Breast epithelium (tissue), 4 donors: Measurements from ENCODE around the gene TSPEAR. TPM values are rescaled to one million over a fixed set of nuclear protein-coding genes. Genes with fewer than 3 reads are reported as not detected.

ENCODE experiments used
- DNase-seq, 2 donors: peaks; one replicate each; pipeline ENCODE4 v3.0.0-alpha.2; 2019; ENCODE audit warnings: low spot score in 2 of 2
- H3K27ac ChIP-seq, 2 donors: fragments of 200-600 bp; sonication (generic) in 1 of 2; one replicate each; pipeline ENCODE4 v1.5.1; 2016 to 2019; ENCODE audit warnings: mild to moderate bottlenecking in 1 of 2
- H3K27me3 ChIP-seq, 2 donors: fragments of 200-600 bp; sonication (generic) in 1 of 2; one replicate each; pipeline versions ENCODE4 v1.5.1 to v1.6.0; 2017 to 2019; ENCODE audit warnings: control low read depth in 1 of 2, mild to moderate bottlenecking in 1 of 2
- H3K36me3 ChIP-seq: fragments of 200-600 bp; one replicate; pipeline ENCODE4 v1.5.1; 2019
- H3K4me1 ChIP-seq, 2 donors: fragments of 200-600 bp; sonication (generic); one replicate each; pipeline ENCODE4 v1.5.1; 2016 to 2019; ENCODE audit warnings: control low read depth in 1 of 2
- H3K4me3 ChIP-seq, 3 donors: fragments of 200-600 bp; sonication (generic); 1 replicate in 2 of 3; 2 replicates in 1 of 3; pipeline ENCODE4 v1.5.1; 2016 to 2019; ENCODE audit warnings: mild to moderate bottlenecking in 3 of 3, moderate library complexity in 2 of 3
- H3K9me3 ChIP-seq, 2 donors: fragments of 200-600 bp; sonication (generic) in 1 of 2; one replicate each; pipeline ENCODE4 v1.5.1; 2016 to 2019; ENCODE audit warnings: control low read depth in 1 of 2
- POLR2A ChIP-seq: fragments of 450-650 bp; IDR thresholded peaks from one replicate; pipeline ENCODE4 v1.6.1; 2016; ENCODE audit warnings: antibody characterized with exemption, mild to moderate bottlenecking, moderate library complexity
- POLR2AphosphoS5 ChIP-seq, 3 donors: sonication (generic); formaldehyde crosslinking; IDR thresholded peaks; one replicate each; pipeline ENCODE4 v1.6.1; 2017; ENCODE audit warnings: antibody characterized with exemption in 3 of 3
- intact Hi-C: fragments of 100-400 bp; cut with DNase I; formaldehyde crosslinking; loops from one replicate; pipeline ENCODE4 v1.15.1; 2023; ENCODE audit warnings: low total_unique reads
- total RNA-seq, 3 donors: library from RNA; depleted of rRNA; stranded (reverse); fragments of >200 nt; gene quantifications; one replicate each; pipeline ENCODE4 v1.1.0, GENCODE V29; 2016
- TF ChIP-seq, protein P1 (sequence below), 3 donors: fragments of 450-650 bp; IDR thresholded peaks; one replicate each; pipeline ENCODE4 v1.5.1; 2016 to 2017; ENCODE audit warnings: antibody characterized with exemption in 3 of 3, mild to moderate bottlenecking in 3 of 3, moderate library complexity in 3 of 3

Gene TSPEAR
- total RNA-seq, 3 donors from 2014 or later = 0.15 TPM; not detected in 2

DNA sequence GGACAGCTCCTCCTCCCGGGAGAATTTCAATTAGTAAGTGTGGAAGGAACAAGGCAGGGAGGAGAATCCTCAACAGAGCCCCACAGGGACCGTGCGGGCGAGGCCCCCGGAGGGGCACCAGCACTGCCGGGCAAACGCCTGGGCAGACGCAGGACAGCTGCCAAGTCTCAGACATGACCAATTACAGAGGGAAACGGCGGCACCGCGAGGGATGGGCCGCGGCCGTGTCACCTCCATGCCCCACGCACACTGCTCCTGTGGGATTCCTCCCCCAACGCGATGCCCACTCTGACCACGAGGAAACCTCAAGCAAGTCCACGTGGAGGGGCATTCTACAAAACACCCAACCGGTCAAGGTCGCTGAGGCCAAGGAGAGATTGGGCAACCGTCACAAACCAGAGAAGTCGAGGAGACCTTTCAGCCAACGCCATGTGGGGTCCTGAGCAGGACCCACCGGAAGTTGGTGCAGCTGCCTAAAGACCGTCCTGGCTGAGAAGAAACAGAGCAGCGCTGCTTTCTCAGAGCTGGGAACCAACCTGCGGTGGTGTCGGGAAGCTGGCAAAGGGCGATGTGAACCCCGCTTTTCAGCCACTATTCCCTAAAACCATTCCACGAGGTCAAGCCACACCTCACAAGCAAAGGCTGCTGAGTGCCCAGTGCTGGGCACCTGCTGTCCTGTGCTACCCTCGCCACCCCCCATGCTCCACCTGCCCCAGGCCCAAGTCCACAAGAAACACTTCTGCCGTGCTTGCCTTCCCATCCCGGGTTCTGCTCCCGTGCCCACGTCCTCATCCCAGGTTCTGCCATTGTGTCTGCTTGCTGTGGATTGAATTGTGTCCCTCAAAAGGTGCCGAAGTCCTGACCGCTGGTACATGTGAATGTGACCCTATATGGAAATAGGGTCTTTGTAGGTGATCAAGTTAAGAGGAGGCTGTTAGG lies 139.3 kb downstream of the TSPEAR start:
- intact Hi-C loops = no loop called here
- Histone ChIP-seq H3K4me3 (no peak overlapping the region), H3K27me3 (peaks cover 0 to 25% of the 10 kb centered on the region in 2 donors), H3K36me3 (no peaks in the 10 kb centered on the region), H3K27ac (no peak overlapping the region), H3K9me3 (peaks cover 10 to 23% of the 10 kb centered on the region in 2 donors), H3K4me1 (no peaks in the 10 kb centered on the region)
- no peak for TF ChIP-seq POLR2A
- TF ChIP-seq POLR2AphosphoS5 (IDR thresholded peaks at IDR 0.05) = no peak
- TF ChIP-seq, protein P1, sequence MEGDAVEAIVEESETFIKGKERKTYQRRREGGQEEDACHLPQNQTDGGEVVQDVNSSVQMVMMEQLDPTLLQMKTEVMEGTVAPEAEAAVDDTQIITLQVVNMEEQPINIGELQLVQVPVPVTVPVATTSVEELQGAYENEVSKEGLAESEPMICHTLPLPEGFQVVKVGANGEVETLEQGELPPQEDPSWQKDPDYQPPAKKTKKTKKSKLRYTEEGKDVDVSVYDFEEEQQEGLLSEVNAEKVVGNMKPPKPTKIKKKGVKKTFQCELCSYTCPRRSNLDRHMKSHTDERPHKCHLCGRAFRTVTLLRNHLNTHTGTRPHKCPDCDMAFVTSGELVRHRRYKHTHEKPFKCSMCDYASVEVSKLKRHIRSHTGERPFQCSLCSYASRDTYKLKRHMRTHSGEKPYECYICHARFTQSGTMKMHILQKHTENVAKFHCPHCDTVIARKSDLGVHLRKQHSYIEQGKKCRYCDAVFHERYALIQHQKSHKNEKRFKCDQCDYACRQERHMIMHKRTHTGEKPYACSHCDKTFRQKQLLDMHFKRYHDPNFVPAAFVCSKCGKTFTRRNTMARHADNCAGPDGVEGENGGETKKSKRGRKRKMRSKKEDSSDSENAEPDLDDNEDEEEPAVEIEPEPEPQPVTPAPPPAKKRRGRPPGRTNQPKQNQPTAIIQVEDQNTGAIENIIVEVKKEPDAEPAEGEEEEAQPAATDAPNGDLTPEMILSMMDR (IDR thresholded peaks at IDR 0.05) = no peak
- DNase-seq = peak in 1 of 2 donors; percentile 43

DNA sequence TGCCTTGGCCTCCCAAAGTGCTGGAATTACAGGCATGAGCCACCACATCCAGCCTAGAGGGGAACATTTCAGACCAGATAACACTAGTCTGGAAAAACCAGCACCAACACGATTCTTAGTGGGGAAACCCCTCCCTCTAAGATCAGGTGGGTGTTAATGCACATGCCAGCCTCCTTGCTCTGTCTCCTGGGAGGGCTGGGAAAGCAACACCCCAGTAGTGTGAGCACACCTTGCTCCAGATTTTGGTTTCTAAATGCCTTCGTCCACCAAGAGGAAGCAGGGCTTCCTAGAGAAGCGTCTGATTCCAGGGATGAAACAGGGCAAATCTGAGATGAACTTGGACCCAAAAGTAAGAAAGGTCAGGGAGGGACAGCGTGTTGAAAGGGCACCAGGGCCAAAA lies 140.1 kb downstream of the TSPEAR start:
- H3K27ac ChIP-seq = no peak overlapping the region
- TF ChIP-seq POLR2AphosphoS5 (IDR thresholded peaks at IDR 0.05) (no peak), POLR2A (no peak)
- TF ChIP-seq, protein P1 (IDR thresholded peaks at IDR 0.05) = no peak

DNA sequence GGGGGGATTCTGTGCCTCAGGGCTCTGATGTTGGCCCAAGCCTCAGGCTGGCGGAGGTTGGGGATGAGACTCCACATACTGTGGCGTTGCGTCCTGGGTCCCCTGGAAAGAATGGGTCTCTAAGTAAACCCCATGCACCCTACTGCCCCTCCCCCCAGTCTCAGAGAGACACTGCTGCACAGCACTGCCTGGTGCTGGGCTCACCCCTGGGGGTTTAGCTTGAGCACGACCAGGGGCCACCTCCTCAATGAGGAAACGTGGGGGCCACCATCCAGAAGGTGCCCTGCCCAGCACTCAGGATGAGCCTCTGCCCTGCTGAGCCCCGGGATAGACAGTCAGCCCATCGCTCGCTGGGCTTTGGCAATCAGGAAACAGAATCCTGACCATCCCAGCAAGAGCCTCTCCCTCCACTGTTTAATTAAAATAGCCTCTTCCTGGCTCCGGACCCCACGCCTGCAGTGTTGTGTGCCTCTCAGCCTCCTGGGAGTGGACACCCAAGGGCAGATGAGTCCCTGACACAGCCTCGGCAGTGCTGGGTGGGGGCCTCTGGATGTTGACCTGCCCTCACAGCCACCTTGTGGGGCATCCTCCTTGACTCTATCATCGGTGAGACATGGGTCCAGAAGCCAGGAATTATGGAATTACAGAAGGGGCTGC lies 141.4 kb downstream of the TSPEAR start:
- intact Hi-C loops = no loop called here
- H3K4me3 ChIP-seq = no peak overlapping the region

More for the DNA sequence above, 140.1 kb downstream of the TSPEAR start:
- intact Hi-C loops = no loop called here
- DNase-seq = no peak
- Histone ChIP-seq H3K36me3 (no peaks in the 10 kb centered on the region), H3K4me1 (no peaks in the 10 kb centered on the region), H3K27me3 (peaks cover 0 to 25% of the 10 kb centered on the region in 2 donors), H3K9me3 (peaks cover 9 to 14% of the 10 kb centered on the region in 2 donors), H3K4me3 (no peak overlapping the region)

DNA sequence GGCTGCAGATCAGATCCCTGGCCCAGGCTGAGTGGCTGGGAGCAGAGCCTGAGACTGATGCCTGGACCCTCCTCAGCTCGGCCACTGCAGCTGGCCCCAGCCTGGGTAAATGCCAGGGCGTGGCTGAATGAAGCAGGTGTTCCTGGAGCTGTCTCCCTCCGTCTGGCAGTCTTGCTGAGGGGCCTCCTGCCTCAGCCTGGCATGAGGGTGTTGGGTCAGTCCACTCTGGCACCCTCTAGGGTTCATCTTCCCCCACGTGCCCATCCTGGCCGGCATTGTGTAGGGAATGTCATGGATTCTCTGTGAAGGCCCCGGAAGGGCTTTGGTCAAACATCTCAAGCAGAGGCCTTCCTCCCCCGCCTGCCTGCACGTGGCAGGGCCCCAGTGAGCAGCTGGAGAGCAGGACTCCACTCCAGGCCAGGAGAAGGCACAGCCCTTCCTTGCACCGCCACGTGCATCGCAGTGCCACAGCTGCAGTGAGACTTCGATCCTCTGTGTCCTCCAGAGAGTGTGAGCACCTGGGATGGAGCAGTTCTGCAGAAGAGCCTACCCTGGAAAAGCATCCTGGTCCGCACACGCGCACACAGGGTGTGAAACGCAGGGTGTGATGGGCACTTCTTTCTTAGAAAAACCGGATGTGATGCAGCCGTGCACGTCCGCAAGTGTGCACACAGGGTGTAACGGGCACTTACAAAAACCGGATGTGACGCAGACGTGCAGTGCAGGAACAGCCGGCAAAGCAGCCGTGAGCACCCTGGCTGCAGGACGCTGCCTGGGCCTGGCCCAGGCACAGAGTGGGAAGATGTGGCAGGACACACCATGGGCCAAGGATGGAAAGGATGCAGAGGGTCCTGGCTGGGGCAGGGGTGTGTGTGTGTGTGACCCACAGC lies 142.5 kb downstream of the TSPEAR start:
- Histone ChIP-seq H3K4me1 (no peaks in the 10 kb centered on the region), H3K9me3 (peaks cover 7 to 9% of the 10 kb centered on the region in 2 donors), H3K27me3 (peaks cover 0 to 20% of the 10 kb centered on the region in 2 donors), H3K4me3 (no peak overlapping the region), H3K36me3 (no peaks in the 10 kb centered on the region), H3K27ac (no peak overlapping the region)
- TF ChIP-seq POLR2A (no peak), POLR2AphosphoS5 (IDR thresholded peaks at IDR 0.05) (no peak)
- TF ChIP-seq, protein P1 (IDR thresholded peaks at IDR 0.05) = no peak
- intact Hi-C loops = no loop called here
- peak in 1 of 2 donors; percentile 36 for DNase-seq

More for the DNA sequence above, 141.4 kb downstream of the TSPEAR start:
- DNase-seq = peak in 1 of 2 donors; percentile 27
- Histone ChIP-seq H3K27ac (no peak overlapping the region), H3K9me3 (peaks cover 7 to 9% of the 10 kb centered on the region in 2 donors), H3K4me1 (no peaks in the 10 kb centered on the region), H3K27me3 (peaks cover 0 to 25% of the 10 kb centered on the region in 2 donors), H3K36me3 (no peaks in the 10 kb centered on the region)
- TF ChIP-seq POLR2AphosphoS5 (IDR thresholded peaks at IDR 0.05) (no peak), POLR2A (no peak)
- TF ChIP-seq, protein P1 (IDR thresholded peaks at IDR 0.05) = no peak
